Measurements from ENCODE around the gene IL17RC.
"Not testable (repeated sequence)": the region's sequence is repeated elsewhere in the genome, so short reads cannot be mapped to it uniquely, and the experiment has no call there.

Gene IL17RC

GRCh38 chr3:9898467-9899241, 18.2 kb upstream of the IL17RC start:
- Mint-ChIP-seq H3K27ac (peak overlapping the region; percentile 84 to 89 (median 88)), H3K36me3 (ENCODE audit: low read depth) (peaks cover 16% of the 10 kb centered on the region), H3K4me1 (peaks cover 42% of the 10 kb centered on the region), H3K27me3 (ENCODE audit: low read depth) (no peaks in the 10 kb centered on the region), H3K4me3 (no peak overlapping the region), H3K9me3 (no peaks in the 10 kb centered on the region)
- TF ChIP-seq, protein P1, sequence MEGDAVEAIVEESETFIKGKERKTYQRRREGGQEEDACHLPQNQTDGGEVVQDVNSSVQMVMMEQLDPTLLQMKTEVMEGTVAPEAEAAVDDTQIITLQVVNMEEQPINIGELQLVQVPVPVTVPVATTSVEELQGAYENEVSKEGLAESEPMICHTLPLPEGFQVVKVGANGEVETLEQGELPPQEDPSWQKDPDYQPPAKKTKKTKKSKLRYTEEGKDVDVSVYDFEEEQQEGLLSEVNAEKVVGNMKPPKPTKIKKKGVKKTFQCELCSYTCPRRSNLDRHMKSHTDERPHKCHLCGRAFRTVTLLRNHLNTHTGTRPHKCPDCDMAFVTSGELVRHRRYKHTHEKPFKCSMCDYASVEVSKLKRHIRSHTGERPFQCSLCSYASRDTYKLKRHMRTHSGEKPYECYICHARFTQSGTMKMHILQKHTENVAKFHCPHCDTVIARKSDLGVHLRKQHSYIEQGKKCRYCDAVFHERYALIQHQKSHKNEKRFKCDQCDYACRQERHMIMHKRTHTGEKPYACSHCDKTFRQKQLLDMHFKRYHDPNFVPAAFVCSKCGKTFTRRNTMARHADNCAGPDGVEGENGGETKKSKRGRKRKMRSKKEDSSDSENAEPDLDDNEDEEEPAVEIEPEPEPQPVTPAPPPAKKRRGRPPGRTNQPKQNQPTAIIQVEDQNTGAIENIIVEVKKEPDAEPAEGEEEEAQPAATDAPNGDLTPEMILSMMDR (IDR thresholded peaks at IDR 0.05; ENCODE audit: unreplicated experiment in 3 of 3) = no peak

DNA sequence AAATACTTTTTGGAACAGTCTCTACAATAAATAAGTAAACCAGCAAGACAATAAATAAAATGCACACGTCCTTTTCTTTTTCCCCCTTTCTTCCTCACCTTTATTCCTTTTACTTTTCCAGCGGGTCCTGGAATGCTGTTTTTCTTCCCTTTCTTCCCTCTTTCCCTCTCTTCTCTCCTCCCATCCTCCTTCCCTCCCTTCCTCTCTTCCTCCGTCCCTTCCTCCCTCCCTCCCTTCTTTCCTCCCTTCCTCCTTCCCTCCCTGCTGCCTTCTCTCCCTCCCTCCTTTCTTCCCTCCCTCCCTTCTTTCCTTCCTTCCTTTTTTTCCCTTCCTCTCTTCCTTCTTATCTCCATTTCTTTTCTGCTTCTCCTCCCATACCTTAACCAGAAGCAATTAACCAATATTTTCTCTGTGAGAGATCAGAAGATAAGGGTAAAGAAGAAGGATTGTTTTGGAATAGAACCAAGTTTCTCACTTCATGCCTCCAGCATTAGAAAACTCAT, 17.6 kb upstream of the IL17RC start:
- H3K4me3 Mint-ChIP-seq = no peak overlapping the region
- H3K27ac Mint-ChIP-seq = peak overlapping the region; percentile 84 to 89 (median 88)
- H3K27me3 Mint-ChIP-seq (ENCODE audit: low read depth) = no peaks in the 10 kb centered on the region
- peaks cover 10% of the 10 kb centered on the region for H3K36me3 Mint-ChIP-seq (ENCODE audit: low read depth)
- peaks cover 42% of the 10 kb centered on the region for H3K4me1 Mint-ChIP-seq
- no peaks in the 10 kb centered on the region for H3K9me3 Mint-ChIP-seq
- TF ChIP-seq, protein P1 (IDR thresholded peaks at IDR 0.05; ENCODE audit: unreplicated experiment in 3 of 3) = no peak

DNA sequence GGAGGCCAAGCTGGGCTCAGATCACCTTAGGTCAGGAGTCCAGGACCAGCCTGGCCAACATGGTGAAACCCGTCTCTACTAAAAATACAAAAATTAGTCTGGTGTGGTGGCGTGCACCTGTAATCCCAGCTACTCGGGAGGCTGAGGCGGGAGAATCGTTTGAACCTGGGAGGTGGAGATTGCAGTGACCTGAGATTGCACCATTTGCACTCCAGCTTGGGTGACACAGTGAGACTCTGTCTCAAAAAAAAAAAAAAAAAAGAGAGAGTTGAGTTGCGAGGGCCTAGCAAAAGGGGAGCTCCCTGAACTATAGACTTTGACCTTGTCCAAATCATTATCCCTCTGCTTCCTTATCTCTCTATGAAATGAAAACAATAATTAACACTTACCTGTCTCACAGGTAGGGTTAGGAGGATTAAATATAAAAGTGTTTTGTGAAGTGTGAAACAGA, 15.9 kb upstream of the IL17RC start:
- not testable (repeated sequence) for H3K27me3 Mint-ChIP-seq (ENCODE audit: low read depth); H3K9me3 Mint-ChIP-seq; H3K4me3 Mint-ChIP-seq; H3K36me3 Mint-ChIP-seq (ENCODE audit: low read depth); H3K27ac Mint-ChIP-seq
- H3K4me1 Mint-ChIP-seq = peaks cover 36% of the 10 kb centered on the region

- H3K27ac Mint-ChIP-seq = peak overlapping the region in 2 of 3 experiments; percentile 48 to 82
- H3K4me1 Mint-ChIP-seq = peaks cover 36% of the 10 kb centered on the region
- H3K27me3 Mint-ChIP-seq (ENCODE audit: low read depth) = no peaks in the 10 kb centered on the region
Measured at GRCh38 chr3:9901967-9902366, 14.9 kb upstream of the IL17RC start.

DNA sequence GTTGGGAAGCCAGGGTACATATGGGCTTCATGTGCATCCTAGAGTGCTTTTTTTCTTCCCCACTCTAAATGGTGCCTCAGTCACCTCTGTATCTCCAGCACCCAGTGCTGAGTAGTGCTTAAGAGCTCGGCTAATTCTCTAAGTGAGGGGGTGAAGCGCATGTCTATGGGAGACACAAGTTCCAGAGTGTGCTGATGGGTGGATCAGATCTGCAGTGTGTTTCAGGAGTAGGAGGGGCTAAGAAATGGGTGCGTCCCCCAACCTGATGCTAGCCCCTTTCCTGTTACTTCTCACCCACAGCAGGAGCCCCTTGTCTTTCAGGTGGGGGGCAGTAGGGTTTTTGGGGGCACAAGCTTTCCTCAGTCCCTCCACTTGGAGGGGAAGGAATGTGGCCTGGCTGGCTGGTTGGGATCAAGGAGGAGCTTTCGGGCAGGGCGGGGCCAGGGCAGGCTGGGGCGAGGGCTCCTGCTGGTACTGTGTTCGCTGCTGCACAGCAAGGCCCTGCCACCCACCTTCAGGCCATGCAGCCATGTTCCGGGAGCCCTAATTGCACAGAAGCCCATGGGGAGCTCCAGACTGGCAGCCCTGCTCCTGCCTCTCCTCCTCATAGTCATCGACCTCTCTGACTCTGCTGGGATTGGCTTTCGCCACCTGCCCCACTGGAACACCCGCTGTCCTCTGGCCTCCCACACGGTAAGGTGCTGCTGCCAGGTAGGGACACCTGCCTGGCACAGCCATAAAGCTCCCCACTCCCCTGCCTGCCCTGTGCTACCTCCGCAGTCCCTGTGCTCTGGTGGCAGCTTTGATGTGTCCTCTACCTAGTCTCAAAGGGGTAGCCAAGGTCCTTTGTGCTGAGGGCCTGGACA, 14.3 kb upstream of the IL17RC start, which contains the start of gene IL17RE:
IL17RE (plus strand) TSS at position 477 of the 866 bp plus-strand sequence; CDS start at position 562, 85 bp downstream.
- no peak within 1 kb of the TSS for H3K4me3 Mint-ChIP-seq
- TF ChIP-seq, protein P1 (IDR thresholded peaks at IDR 0.05; ENCODE audit: unreplicated experiment in 3 of 3) = no peak
- H3K9me3 Mint-ChIP-seq = no peaks in the 10 kb centered on the region
- H3K4me1 Mint-ChIP-seq = peaks cover 33% of the 10 kb centered on the region
- no peaks in the 10 kb centered on the region for H3K27me3 Mint-ChIP-seq (ENCODE audit: low read depth)
- peak within 1 kb of the TSS; percentile 62 to 82 (median 76) for H3K27ac Mint-ChIP-seq
- no peaks in the 10 kb centered on the region for H3K36me3 Mint-ChIP-seq (ENCODE audit: low read depth)

More at GRCh38 chr3:9901967-9902366, 14.9 kb upstream of the IL17RC start:
- TF ChIP-seq, protein P1 (IDR thresholded peaks at IDR 0.05; ENCODE audit: unreplicated experiment in 3 of 3) = no peak
- no peaks in the 10 kb centered on the region for H3K9me3 Mint-ChIP-seq
- no peak overlapping the region for H3K4me3 Mint-ChIP-seq
- no peaks in the 10 kb centered on the region for H3K36me3 Mint-ChIP-seq (ENCODE audit: low read depth)

GRCh38 chr3:9903238-9903624, 13.7 kb upstream of the IL17RC start:
- TF ChIP-seq, protein P1 (IDR thresholded peaks at IDR 0.05; ENCODE audit: unreplicated experiment in 3 of 3) = no peak
- no peaks in the 10 kb centered on the region for H3K27me3 Mint-ChIP-seq (ENCODE audit: low read depth)
- peaks cover 27% of the 10 kb centered on the region for H3K4me1 Mint-ChIP-seq
- H3K27ac Mint-ChIP-seq = peak overlapping the region; percentile 62 to 76 (median 66)
- no peaks in the 10 kb centered on the region for H3K9me3 Mint-ChIP-seq
- no peak overlapping the region for H3K4me3 Mint-ChIP-seq
- no peaks in the 10 kb centered on the region for H3K36me3 Mint-ChIP-seq (ENCODE audit: low read depth)

All from nephron (organoid).